SU-DHL-6 (cell line): ENCODE results near the gene FANCL.

Experiments
- CTCF ChIP-seq: fragments of 200-600 bp; sonication (generic); IDR thresholded peaks from one replicate; pipeline ENCODE4 v1.5.1; 2017; ENCODE audit warnings: antibody characterized with exemption, mild to moderate bottlenecking, low read length, moderate library complexity; ENCODE audit not compliant: insufficient read depth, poor library complexity, severe bottlenecking
- EZH2phosphoT487 ChIP-seq: fragments of 200-600 bp; sonication (generic), shearing (Covaris generic); conservative IDR thresholded peaks from 2 replicates; pipeline ENCODE4 v1.6.1; 2018; ENCODE audit warnings: mild to moderate bottlenecking, antibody characterized with exemption, low read length, moderate library complexity, mixed read lengths

GRCh38 chr2:58203018-58203417 is 38.1 kb downstream of the FANCL start:
- TF ChIP-seq EZH2phosphoT487 (no peak), CTCF (no peak)
